RWPE2 (cell line): Measurements from ENCODE around the gene TRIM24.

Source experiments
- ATAC-seq: fragments of 200-7000 bp; cut with Tn5 transposase; 3 replicates; pipeline ENCODE4 v1.9.1; 2021; ENCODE audit warnings: low read depth
- DNase-seq: peaks from one replicate; pipeline ENCODE4 v3.0.0-alpha.2; 2020; ENCODE audit warnings: low spot score
- H3K27ac ChIP-seq: fragments of 450-650 bp; 2 replicates; pipeline ENCODE4 v1.5.1; 2017; ENCODE audit warnings: mild to moderate bottlenecking; ENCODE audit not compliant: poor library complexity, severe bottlenecking
- H3K27me3 ChIP-seq: fragments of 250-450 bp; sonication (Bioruptor Pico); 2 replicates; pipeline ENCODE4 v1.5.1; 2021; ENCODE audit warnings: mild to moderate bottlenecking, moderate library complexity; ENCODE audit not compliant: insufficient read depth, poor library complexity, severe bottlenecking
- H3K36me3 ChIP-seq: fragments of 250-450 bp; sonication (Bioruptor Pico); 2 replicates; pipeline ENCODE4 v1.5.1; 2020; ENCODE audit warnings: low read depth, mild to moderate bottlenecking, moderate library complexity
- H3K4me1 ChIP-seq: fragments of 250-450 bp; sonication (Bioruptor Pico); 2 replicates; pipeline ENCODE4 v1.5.1; 2021; ENCODE audit warnings: mild to moderate bottlenecking, moderate library complexity; ENCODE audit not compliant: insufficient read depth, poor library complexity, severe bottlenecking
- H3K4me3 ChIP-seq: fragments of 250-450 bp; sonication (Bioruptor Pico); 2 replicates; pipeline ENCODE4 v1.5.1; 2021; ENCODE audit warnings: mild to moderate bottlenecking, moderate library complexity; ENCODE audit not compliant: severe bottlenecking
- H3K9me3 ChIP-seq: fragments of 250-450 bp; sonication (Bioruptor Pico); 2 replicates; pipeline ENCODE4 v1.5.1; 2021; ENCODE audit warnings: mild to moderate bottlenecking, moderate library complexity; ENCODE audit not compliant: severe bottlenecking
- TF ChIP-seq, protein P1 (sequence below): fragments of 450-650 bp; IDR thresholded peaks from one replicate; pipeline ENCODE4 v1.5.1; 2017; ENCODE audit warnings: mild to moderate bottlenecking, moderate library complexity; ENCODE audit not compliant: poor library complexity, severe bottlenecking

TRIM24 gene

DNA sequence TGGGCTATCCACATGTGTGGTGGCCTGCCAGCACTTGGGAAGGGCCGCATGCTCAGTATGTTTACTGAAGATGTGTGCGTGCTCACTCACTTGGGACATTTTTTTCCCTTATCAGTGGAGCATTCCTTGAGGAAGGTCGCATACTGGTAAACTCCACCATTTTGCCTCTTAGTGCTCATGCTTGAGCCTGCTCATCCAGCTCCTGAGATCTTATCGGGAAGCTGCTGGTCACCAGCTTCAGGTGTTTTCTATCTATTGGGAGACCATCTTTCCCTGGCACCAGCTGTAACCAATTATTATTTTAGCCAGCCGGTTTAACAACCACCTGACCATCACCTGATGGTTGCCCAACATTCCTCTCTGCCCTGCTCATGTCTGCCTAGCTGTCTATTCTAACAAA is 35.0 kb upstream of the TRIM24 start:
- DNase-seq (no peak), ATAC-seq (no peak)
- TF ChIP-seq, protein P1, sequence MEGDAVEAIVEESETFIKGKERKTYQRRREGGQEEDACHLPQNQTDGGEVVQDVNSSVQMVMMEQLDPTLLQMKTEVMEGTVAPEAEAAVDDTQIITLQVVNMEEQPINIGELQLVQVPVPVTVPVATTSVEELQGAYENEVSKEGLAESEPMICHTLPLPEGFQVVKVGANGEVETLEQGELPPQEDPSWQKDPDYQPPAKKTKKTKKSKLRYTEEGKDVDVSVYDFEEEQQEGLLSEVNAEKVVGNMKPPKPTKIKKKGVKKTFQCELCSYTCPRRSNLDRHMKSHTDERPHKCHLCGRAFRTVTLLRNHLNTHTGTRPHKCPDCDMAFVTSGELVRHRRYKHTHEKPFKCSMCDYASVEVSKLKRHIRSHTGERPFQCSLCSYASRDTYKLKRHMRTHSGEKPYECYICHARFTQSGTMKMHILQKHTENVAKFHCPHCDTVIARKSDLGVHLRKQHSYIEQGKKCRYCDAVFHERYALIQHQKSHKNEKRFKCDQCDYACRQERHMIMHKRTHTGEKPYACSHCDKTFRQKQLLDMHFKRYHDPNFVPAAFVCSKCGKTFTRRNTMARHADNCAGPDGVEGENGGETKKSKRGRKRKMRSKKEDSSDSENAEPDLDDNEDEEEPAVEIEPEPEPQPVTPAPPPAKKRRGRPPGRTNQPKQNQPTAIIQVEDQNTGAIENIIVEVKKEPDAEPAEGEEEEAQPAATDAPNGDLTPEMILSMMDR, result no peak
- Histone ChIP-seq H3K4me3 (no peak overlapping the region), H3K4me1 (no peaks in the 10 kb centered on the region), H3K36me3 (no peaks in the 10 kb centered on the region), H3K9me3 (peaks cover 9% of the 10 kb centered on the region), H3K27me3 (no peaks in the 10 kb centered on the region), H3K27ac (no peak overlapping the region)

DNA sequence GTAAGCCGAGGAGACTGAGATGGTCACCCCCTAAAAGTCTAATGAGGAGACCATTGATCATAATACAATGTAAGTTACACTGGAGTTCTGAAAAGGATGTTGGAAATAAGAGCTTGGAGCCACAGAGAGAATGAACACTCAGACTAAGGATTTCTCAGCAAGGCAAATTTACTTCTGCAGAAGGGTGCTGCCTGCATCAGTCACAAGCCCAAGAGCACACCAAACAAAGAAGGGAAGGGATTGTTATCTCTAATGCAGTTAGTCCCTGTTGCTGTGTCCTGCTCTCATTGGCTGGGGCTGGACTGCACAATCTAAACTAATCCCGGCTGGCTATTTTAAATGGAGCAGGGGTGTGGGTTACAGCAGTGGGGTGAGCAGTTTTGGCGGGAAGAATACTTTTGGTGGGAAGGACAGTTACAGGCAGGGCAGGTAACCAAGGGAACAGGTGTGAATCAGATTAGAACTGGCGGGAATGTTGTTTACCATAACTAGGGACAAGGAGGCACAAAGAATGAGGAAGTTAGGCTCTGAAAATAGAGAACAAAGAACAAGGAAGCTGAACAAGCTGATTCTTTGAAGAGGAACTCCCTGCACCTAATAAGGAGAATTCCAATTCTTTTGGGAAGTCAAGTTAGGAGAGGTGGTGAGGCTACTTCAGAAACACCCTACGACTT is 30.3 kb upstream of the TRIM24 start:
- Histone ChIP-seq H3K4me3 (no peak overlapping the region), H3K27ac (no peak overlapping the region), H3K4me1 (no peaks in the 10 kb centered on the region), H3K36me3 (no peaks in the 10 kb centered on the region), H3K9me3 (peaks cover 13% of the 10 kb centered on the region), H3K27me3 (no peaks in the 10 kb centered on the region)
- DNase-seq (no peak), ATAC-seq (no peak)
- TF ChIP-seq, protein P1, result no peak

DNA sequence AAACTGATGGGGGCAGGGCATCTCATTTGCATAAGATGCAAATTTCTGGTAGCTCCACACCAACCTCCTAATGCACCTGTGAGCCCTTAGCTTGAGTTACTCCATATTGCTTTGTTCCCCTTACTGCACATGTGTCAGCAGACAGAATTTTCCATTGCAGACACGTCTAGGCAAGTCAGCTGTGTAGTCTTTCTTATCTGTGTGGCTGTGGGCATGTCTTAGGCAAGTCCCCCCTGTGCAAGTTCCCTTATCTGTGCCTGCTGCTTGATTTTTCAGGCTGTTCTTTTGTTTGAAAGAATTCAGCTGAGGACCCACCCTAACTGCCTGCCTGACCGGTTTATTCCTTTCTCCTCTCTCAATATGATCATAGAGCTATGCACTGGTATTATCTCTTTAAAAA is 28.5 kb upstream of the TRIM24 start:
- H3K4me3 ChIP-seq, result no peak overlapping the region
- no peaks in the 10 kb centered on the region for H3K4me1 ChIP-seq
- no peaks in the 10 kb centered on the region for H3K27me3 ChIP-seq
- no peak for DNase-seq
- no peak for ATAC-seq
- TF ChIP-seq, protein P1, result no peak
- peaks cover 16% of the 10 kb centered on the region for H3K9me3 ChIP-seq
- no peaks in the 10 kb centered on the region for H3K36me3 ChIP-seq
- H3K27ac ChIP-seq, result no peak overlapping the region

DNA sequence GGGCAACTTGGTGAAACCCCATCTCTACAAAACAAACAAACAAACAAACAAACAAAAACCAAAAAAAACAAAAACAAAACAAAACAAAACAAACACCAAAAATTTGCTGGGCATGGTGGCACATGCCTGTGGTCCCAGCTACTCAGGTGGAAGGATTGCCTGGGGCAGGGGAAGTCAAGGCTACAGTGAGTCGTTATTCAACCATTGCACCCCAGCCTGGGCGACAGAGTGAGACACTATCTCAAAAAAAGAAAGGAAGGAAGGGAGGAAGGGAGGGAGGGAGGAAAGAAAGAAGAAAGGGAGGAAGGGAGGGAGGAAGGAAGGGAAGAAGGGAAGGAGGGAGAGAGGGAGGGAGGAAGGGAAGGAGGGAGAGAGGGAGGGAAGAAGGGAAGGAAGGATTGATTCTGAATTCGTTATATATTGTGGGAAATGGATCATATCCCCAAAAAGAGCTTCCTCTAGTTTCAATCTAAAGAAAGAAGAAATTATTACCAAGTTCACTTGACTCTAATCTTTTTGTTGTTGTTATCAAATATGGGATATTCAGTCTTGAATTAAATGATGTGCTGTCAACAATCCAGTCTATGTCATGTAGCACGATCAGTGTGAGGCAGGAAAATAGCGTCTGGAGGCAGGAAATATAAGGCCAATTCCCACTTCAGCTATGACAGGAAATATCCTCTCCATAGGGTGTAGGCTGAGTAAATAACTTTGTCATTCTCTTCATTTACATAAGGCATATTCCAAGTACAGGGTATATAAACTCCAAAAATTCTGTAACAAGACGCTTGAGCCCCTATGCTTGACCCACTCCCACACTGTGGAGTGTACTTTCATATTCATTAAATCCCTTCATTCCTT is 26.2 kb upstream of the TRIM24 start:
- H3K27me3 ChIP-seq, result no peaks in the 10 kb centered on the region
- no peak for ATAC-seq
- no peak overlapping the region for H3K4me3 ChIP-seq
- no peak overlapping the region for H3K27ac ChIP-seq
- no peaks in the 10 kb centered on the region for H3K36me3 ChIP-seq
- H3K9me3 ChIP-seq, result peaks cover 13% of the 10 kb centered on the region
- H3K4me1 ChIP-seq, result no peaks in the 10 kb centered on the region
- DNase-seq, result no peak
- TF ChIP-seq, protein P1, result no peak

DNA sequence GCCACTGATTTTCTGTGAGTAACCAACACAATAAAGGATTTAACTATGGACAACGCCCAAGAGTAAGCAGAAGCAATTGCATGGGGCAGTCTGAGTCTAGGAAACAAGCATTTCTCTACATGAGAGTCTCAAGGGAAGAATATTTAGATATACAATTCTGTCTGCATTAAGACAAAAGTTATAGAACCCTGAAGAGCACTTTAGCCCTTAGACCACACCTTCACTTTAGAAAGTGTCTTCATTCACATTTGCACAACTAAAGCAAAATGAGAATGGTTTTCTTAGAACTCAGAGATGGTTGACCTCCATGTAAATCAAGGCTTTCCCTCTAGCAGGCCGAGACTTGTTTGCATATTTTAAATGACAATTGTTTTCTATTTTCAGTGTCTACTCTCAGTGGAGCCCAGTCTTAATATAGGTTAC is 25.5 kb upstream of the TRIM24 start:
- H3K4me3 ChIP-seq, result no peak overlapping the region
- no peak overlapping the region for H3K27ac ChIP-seq
- ATAC-seq, result no peak
- no peaks in the 10 kb centered on the region for H3K36me3 ChIP-seq
- H3K4me1 ChIP-seq, result no peaks in the 10 kb centered on the region
- TF ChIP-seq, protein P1, result no peak
- H3K9me3 ChIP-seq, result peaks cover 6% of the 10 kb centered on the region
- no peaks in the 10 kb centered on the region for H3K27me3 ChIP-seq
- DNase-seq, result no peak
